Muscle of arm (tissue), 12 donors: ENCODE measurements around the gene ANTXRL. TPM values are rescaled to one million over a fixed set of nuclear protein-coding genes. Genes with fewer than 3 reads are reported as not detected.
"Not testable (repeated sequence)": the region's sequence is repeated elsewhere in the genome, so short reads cannot be mapped to it uniquely, and the experiment has no call there.

Experiments
- DNase-seq: peaks from one replicate; pipeline ENCODE4 v3.0.0-alpha.2; 2013
- polyA plus RNA-seq, 12 donors: library from polyadenylated mRNA; unstranded; fragments of 120-200 nt; gene quantifications; one replicate each; pipeline ENCODE4 v1.2.1, GENCODE V29; 2013; ENCODE audit not compliant: insufficient read length in 12 of 12

Gene ANTXRL
- polyA plus RNA-seq, 12 donors = 0.07 to 0.11 TPM; not detected in 10

DNA sequence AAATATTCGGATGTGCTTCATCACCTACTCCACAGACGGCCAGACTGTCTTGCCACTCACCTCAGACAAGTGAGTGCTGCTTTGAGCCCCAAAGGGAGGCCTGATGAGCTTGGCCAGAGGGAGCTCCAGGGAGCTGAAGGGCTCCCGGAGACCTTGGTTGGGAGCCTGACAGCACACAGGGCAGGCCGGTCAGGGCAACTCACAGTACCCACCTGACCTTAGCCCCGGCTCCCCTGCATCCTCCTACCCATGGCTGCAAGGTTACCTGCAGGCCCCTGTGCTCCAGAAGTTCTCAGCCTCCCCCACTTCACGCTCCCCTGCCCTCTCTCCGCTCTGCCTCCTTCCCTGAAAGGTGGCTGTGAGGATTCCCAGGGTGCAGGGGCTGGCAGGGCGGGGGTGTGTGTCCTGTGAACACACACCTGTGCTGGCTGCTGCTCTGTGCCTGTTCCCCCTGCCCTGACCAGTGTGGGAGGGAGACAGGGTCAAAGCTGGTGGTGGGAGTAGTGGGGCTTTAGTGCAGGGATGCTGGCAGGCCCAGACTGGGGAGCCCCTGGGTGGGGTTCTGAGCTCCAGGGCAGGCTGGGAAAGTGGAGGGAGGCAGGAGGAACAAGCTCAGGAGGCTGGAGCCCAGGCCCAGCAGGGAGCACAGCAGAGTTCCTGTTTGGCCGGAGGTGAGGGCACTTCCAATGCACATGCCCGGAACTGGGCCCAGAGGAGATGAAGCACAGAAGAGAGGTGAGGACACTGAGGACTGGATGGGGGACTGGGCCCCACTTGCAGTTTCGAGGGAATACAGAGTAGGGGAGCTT is 7.2 kb downstream of the ANTXRL start:
- DNase-seq = no peak

GRCh38 chr10:46294641-46295220 is 7.9 kb downstream of the ANTXRL start:
- no peak for DNase-seq

GRCh38 chr10:46295350-46296010 is 8.7 kb downstream of the ANTXRL start:
- DNase-seq = not testable (repeated sequence)

- not testable (repeated sequence) for DNase-seq
Measured at GRCh38 chr10:46296086-46296485, 9.3 kb downstream of the ANTXRL start.

DNA sequence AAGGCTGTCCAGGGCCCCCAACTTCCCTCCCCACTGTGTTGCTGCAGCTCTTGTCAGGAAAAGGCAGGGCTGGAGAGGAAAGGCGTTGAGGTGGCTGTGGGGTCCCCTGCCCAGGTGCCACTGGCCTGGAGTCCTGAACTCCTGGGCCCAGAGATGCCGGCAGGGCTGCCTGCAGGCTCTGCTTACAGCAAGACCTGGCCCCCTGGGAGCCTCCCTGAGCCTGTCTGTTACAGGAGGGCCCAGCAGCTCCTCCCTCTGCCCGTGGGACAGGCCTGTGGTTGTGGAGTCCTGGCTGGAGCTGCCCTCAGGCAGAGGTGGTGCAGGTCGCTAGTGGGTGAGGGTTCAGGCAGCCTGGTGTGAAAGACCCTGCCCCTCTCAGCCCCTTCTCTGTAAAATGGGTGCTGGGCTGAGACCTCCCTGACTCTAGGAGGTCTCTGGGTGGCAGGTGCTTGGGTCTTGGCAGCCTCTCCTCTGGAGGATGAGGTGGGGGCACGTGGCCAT is 9.9 kb downstream of the ANTXRL start:
- DNase-seq = no peak

DNA sequence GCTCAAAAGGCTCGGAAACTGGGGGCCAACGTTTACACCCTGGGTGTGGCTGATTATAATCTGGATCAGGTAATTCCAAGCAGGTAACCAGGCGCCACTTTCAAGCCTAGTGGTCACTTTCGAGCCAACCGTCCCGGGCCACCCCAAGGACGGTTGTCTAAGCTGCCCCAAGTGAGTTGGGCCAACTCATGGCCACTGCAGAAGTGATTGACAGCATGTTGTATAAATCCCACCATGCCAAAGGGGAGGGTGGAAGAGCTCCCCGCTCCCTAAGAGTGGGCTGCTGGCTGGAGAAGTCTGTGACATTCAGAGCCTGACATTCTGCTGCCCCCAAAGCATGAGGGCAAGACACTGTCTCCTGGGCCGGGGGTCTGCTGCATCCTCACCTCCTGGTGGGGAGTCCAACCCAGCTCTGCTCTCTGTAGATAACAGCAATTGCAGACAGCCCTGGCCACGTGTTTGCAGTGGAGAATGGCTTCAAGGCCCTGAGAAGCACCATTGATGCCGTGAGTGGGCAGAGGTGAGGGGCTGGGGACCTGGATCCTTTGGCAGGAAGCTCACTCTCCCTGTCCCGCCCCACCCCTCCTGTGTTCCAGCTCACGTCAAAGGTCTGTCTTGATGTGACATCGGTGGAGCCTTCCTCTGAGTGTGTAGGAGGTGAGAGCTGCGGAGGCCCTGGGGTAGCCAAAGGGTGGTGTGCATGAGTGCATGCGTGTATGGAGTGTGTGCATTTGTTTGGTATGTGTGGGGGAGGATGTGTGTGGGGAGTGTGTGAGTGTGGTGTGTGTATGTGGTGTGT is 10.8 kb downstream of the ANTXRL start:
- DNase-seq = no peak

DNA sequence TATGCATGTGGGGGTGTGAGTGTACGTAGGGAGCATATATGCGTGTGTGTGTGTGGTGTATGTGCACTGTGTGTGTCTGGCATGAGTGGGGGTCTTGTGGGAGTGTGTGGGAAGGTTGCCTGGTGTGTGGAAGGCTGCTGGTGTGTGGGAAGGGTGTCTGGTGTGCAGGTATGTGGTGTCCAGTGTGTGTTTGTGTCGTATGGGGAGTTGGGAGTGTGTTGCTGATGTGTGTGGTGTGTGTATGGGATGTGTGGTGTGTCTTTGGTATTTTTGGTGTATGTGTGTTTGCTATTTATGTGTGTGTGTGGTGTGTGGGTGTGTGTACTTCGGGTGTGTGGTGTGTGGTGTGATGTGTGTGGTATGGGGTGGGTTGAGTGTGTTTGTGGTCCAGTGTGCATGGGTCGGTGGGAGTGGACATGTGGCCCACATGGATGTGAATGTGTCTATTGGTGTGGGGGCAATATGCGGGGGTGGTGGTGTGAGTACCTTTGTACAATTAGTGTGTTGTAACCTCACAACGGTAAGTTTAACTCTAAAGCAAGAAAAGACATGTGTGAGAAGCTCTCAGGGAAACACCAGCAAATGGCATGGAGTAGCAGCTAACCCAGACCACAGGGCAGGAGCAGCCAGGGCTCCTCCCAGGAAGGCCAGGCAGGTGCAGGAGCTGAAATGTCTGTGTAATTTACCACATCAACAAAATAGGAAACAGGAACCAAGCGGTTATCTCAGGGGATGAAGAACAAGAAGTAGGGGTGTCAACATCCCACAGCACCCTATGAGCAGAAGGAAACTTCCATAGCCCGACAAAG is 11.9 kb downstream of the ANTXRL start:
- DNase-seq = no peak

DNA sequence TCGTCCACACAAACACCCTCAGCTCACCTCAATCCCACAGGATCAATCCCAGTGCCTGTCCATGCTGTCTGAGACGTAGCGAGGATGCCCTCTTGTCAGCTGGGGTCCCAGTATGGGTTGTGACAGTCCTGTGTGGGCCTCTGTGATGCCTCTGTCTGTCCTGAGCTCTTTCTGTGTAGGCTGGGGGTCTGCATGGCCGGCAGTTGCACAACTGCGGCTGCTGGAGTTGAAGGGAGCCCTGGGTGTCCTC is 12.4 kb downstream of the ANTXRL start:
- DNase-seq = no peak

- DNase-seq = no peak
Measured at GRCh38 chr10:46299536-46300369, 13.0 kb downstream of the ANTXRL start.

- not testable (repeated sequence) for DNase-seq
Measured at GRCh38 chr10:46300370-46300711, 13.5 kb downstream of the ANTXRL start.

- DNase-seq = no peak
Measured at GRCh38 chr10:46301056-46301645, 14.4 kb downstream of the ANTXRL start.

GRCh38 chr10:46301721-46302479 is 15.1 kb downstream of the ANTXRL start:
- no peak for DNase-seq

DNA sequence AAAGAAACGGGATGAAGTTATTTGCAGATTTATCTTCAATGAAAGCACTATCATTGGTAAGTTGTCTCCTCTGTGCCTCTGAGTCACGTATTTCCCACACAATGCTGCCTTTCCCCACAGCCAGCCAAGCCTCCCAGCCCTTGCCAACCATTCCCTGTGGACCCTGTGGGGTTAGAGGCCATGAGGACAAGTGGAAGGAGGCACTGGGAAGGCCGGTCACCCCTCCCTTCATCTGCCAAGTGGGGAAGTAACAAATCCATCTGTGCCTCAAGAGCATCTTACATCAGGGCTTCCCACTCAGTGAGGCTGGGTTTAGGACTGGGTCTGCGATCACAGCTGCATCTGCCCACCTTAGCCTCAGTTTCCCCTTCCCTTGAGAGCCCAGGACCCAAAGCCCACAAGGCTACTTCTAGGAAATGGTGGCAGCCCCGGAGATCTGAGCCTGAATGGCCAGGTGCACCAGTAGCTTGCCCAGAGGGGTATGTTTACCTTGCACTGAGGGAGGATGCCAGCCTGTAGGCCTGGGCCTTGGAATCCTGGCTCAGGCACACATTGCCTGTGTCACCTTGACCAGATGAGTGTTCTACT is 16.1 kb downstream of the ANTXRL start:
- DNase-seq = not testable (repeated sequence)

DNA sequence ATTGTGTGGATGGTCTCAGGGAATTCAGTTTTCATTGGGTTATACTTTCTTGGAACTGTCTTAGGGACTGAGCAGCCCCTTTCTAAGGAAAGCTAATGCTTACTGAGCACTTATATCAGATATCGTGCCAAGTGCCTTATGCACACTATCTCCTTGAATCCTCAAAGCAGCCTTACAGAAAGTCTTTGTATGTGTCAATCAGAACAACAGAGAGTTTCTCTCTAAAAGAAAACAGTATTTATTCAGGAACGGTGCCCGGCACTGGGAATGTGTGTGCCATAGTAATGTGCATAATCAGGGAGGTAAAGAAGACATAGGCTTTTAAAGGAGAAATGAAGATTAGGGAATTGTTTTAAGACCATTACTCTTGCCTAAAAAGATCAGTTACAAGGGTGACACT is 17.3 kb downstream of the ANTXRL start:
- DNase-seq = no peak

DNA sequence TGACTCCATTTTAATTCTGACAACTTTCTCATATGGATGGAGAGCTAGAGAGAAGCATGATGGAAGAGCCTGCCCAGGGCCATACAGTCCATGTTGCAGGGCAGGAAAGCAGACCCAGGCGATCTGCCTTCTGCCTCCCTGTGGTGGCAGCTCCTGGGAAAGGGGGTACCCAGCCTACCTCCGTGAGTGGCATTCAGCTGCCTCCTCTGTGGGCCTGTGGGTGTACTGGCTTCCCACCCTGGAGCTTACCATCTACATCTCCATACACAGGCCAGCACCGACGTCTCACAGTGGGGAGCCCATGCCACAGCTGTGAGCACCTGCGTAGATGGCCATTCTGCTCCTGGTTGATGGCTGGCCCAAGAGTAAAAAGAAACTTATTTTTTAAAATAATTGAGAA is 17.9 kb downstream of the ANTXRL start:
- DNase-seq = not testable (repeated sequence)

DNA sequence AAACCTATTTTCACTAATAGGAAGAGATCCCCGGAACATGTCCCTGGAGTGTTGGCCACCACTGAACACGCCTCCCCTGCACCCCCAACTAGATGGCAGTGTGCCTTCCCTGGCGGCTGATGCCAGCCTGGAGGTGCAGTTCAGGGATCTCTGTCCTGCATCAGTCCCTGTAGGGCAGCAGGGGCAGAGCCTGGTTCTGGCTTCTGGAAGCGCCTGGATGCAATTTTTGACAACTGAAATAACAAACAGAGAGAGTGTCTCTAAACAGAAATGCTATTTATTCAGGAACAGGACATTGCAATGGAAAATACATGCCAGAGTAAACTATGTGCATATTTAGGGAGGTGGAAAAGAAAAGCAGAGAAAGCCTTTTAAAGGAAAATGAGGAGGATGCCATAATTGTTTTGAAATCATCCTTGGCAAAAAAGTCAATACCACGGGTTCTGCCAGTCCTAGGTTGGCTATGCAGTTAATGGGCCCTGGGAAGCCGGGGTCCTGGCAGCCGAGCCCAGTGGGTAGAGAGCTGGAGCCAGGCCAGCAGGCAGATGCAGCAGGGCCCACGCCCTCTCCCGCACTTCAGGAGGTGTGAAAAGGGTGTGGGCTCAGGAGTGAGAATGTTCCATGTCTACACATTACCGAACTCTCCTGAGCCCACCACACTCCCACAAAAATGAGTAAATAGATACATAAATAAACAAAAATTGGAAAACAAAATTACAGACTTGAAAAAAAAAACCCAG is 18.5 kb downstream of the ANTXRL start:
- no peak for DNase-seq

DNA sequence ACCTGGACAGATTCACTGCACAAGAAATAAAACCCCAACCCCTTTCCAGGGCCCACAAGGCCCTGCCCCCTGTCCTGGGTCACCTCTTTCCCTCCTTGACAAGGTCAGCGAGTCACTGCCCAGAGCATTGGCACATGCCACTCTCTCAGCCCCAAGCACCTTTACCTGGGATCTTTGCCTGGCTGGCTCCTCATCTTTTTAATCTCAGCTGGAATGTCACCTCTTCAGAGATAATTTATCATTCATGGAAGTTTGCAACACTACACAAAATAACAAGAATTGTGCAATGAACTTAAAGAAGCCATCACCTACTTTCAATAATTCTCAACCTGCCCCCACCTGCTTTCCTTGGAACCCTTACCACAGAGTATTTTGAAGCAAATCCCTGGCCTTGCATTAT is 19.2 kb downstream of the ANTXRL start:
- DNase-seq = no peak

DNA sequence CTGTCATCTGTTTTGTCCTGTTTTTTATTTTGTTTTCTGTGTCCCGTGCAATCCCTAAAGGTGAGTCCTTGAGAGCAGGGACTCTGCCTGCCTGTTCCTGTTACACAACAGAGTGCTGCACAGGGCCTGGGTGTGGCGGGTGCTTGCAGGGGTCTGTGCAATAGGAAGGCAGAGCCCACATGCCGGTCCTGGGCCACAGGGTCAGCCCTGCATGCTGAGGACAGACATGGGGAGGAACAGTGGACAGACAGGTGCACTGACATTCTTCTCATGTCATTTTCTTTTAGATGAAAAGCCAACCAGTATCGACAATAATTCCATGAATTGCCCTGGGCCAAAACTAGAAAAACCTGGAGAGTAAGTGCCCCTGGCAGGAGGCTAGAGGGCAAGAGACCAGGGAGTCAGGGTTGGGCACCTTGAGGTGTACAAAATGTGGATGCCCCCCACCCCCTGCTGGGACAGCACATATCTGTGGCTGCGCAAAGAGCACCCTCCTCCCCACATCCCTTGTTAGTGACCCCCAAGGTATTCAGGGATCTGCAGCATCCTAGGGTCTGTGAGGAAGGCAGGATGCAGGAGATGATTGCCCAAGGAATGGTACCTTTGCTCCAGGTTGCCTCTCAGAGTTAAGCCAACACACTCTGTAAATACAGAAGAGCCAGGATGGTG is 19.9 kb downstream of the ANTXRL start:
- no peak for DNase-seq
